Left colon (tissue), 2 donors: Measurements from ENCODE around the gene TBXAS1. TPM values are rescaled to one million over a fixed set of nuclear protein-coding genes. Genes with fewer than 3 reads are reported as not detected.
A peak's percentile ranks its signal among the peaks of the same experiment; 100 is the strongest.

Experiments
- ATAC-seq: fragments of 200-7000 bp; cut with Tn5 transposase; one replicate; pipeline ENCODE4 v1.9.1; 2020; ENCODE audit warnings: mild to moderate bottlenecking, moderate library complexity
- DNase-seq, 2 donors: peaks; one replicate each; pipeline ENCODE4 v3.0.0-alpha.2; 2020
- intact Hi-C, 2 donors: fragments of 100-400 bp; cut with DNase I in 1 of 2; cut with micrococcal nuclease in 1 of 2; formaldehyde crosslinking; loops; one replicate each; pipeline versions ENCODE4 v1.11.2 to v1.14.0; 2022; cut with DNase I, micrococcal nuclease
- total RNA-seq, 2 donors: library from RNA; stranded (reverse); fragmentation: NEBNext Ultra II Directional; extraction: Animal tissue kit (Norgen Biotek cat#: 25700); gene quantifications; one replicate each; pipeline ENCODE4 v1.2.1, GENCODE V29; 2021
- donor health status: DM: no; HTN: no; CAD: no.
- donor health status: DM: yes; HTN: yes; CAD: no.

Gene TBXAS1
- total RNA-seq, 2 donors from 2014 or later, result 8.4 to 10.3 TPM

GRCh38 chr7:140041659-140042385 lies 212.8 kb downstream of the TBXAS1 start:
- ATAC-seq (no peak), DNase-seq (no peak)
- intact Hi-C loops, result no loop called here

DNA sequence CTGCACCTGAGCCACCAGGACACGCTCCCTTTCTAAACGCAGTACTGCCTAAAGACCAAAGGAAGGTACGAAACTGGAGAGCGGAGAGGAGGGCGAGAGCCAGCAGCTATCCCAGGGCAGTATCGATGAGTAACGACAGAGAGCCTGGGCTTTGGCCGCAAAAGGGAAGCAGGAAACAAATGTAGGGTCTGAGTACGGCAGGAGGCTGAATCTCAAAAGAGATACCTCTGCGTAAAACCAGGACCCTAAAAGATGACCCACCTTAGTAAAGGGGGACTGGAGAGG lies 213.3 kb downstream of the TBXAS1 start:
- intact Hi-C loops, result no loop called here
- DNase-seq (no peak), ATAC-seq (no peak)

DNA sequence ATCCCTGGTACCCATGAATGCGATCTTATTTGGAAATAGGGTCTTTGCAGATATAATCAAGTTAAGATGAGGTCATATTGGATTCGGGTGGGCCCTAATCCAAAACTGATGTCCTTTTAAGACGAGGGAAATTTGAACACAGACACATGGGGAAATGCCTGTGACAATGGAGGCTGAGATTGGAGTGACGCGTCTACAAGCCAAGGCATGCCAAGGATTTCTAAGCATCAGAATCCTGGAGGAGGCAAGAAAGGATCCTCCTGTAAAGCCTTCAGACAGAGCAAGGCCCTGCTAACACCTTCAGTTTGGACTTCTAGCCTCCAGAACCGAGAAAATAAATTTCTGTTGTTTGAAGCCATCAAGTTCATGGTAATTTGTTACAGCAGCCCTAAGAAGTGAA lies 215.2 kb downstream of the TBXAS1 start:
- DNase-seq, result no peak
- intact Hi-C loops, result no loop called here
- no peak for ATAC-seq

GRCh38 chr7:140045697-140046096 lies 216.6 kb downstream of the TBXAS1 start:
- intact Hi-C loops, result no loop called here
- ATAC-seq, result no peak
- DNase-seq, result no peak

DNA sequence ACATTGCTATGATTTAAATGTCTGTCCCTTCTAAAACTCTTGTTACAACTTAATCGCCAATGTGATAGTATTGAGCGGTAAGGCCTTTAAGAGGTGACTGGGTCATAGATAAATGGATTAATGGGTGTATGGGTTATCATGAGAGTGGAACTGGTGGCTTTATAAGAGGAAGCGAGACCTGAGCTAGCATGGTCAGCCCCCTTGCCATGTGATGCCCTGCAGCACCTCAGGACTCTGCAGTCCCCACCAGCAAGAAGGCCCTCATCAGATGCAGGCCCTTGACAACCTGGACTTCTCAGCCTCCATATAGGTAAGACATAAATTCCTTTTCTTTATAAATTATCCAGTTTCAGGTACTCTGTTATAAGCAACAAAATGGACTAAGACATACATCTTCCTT lies 218.1 kb downstream of the TBXAS1 start:
- DNase-seq (no peak), ATAC-seq (no peak)
- intact Hi-C loops, result no loop called here

GRCh38 chr7:140048138-140048537 lies 219.1 kb downstream of the TBXAS1 start:
- intact Hi-C loops, result no loop called here
- ATAC-seq (peak; percentile 29), DNase-seq (no peak)

- ATAC-seq, result no peak
- no peak for DNase-seq
- intact Hi-C loops, result no loop called here
Measured at GRCh38 chr7:140048989-140049338, 219.9 kb downstream of the TBXAS1 start.

- intact Hi-C loops, result no loop called here
- peak; percentile 92 for ATAC-seq
- peak in 1 of 2 donors; percentile 35 for DNase-seq
Measured at GRCh38 chr7:140049339-140050024, 220.4 kb downstream of the TBXAS1 start.

GRCh38 chr7:140050100-140050499 lies 221.0 kb downstream of the TBXAS1 start:
- no peak for ATAC-seq
- intact Hi-C loops, result no loop called here

DNA sequence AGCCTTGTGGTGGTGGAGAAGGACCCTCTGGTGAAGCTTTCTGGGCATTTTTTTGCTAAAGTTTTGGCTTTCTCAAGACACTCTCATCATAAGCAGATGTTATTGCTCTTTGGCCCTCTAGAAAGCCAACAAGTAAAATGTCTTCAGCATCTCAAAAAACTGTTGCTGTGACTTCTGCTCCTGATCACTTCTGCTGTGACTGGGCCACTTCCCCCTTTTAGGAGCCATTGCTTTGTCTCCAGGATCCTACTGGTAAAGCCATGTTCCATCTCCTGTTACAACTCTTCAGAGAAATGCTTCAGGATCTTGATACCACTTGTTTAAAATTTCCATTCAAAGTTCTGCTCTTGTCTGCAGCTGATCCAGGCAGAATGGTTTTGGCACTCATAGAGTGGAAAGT lies 222.8 kb downstream of the TBXAS1 start:
- intact Hi-C loops, result no loop called here
- ATAC-seq (no peak), DNase-seq (no peak)

More at GRCh38 chr7:140050100-140050499, 221.0 kb downstream of the TBXAS1 start:
- no peak for DNase-seq

- intact Hi-C loops, result no loop called here
- ATAC-seq (no peak), DNase-seq (no peak)
Measured at GRCh38 chr7:140053812-140054539, 224.9 kb downstream of the TBXAS1 start.

DNA sequence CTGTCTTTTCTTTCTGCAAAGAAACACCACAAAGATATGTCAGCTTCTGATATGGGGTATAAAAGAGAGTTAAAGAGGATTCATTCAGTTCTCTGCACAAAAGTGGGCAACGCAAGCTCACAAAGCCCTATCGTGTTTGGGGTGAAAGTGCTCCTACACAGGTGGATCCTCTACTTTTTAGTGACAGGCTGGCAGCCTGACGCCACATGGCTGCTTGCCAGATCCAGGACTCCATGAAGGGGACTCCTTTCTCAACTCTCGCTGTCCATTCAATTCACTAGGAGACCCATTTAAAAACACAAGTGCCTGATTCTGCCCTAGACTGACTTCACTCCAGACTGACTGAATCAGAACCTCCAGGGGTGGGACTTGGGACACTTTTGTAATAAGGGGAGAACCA lies 225.7 kb downstream of the TBXAS1 start:
- ATAC-seq, result no peak
- intact Hi-C loops, result no loop called here
- no peak for DNase-seq

DNA sequence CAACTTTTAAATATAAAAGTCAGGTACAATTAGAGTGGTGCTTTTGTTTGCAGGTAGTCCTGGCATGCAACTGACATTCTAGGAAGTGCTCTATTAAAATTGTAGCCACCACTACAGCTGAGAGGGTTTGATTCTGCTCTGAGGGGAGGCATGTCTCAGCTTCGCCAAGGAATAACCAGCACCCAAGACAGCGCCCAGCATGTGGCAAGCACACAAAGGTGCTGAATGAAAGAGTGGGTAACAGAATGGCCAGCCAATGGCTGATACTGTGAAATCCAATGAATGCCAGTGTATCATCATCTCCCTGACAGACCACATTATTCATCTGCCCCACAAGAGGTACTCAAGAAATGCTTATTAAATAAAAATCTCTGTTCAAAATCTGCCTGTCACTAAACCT lies 226.8 kb downstream of the TBXAS1 start:
- ATAC-seq (no peak), DNase-seq (no peak)
- intact Hi-C loops, result no loop called here

GRCh38 chr7:140056431-140057142 lies 227.5 kb downstream of the TBXAS1 start:
- intact Hi-C loops, result no loop called here
- ATAC-seq (no peak), DNase-seq (no peak)

- intact Hi-C loops, result no loop called here
- no peak for ATAC-seq
- DNase-seq, result no peak
Measured at GRCh38 chr7:140057143-140057535, 228.1 kb downstream of the TBXAS1 start.

- intact Hi-C loops, result no loop called here
- DNase-seq (no peak), ATAC-seq (no peak)
Measured at GRCh38 chr7:140058517-140058916, 229.5 kb downstream of the TBXAS1 start.

- DNase-seq (peak; percentile 91 to 92), ATAC-seq (peak; percentile 69)
- intact Hi-C loops, result no loop called here
Measured at GRCh38 chr7:140059273-140060242, 230.5 kb downstream of the TBXAS1 start.

- intact Hi-C loops, result no loop called here
- ATAC-seq, result peak; percentile 5
- DNase-seq, result no peak
Measured at GRCh38 chr7:140060243-140060630, 231.2 kb downstream of the TBXAS1 start.
